ENCODE measurements around the gene HNRNPH2.
A peak's percentile ranks its signal among the peaks of the same experiment; 100 is the strongest.

The HNRNPH2 gene, protein sequence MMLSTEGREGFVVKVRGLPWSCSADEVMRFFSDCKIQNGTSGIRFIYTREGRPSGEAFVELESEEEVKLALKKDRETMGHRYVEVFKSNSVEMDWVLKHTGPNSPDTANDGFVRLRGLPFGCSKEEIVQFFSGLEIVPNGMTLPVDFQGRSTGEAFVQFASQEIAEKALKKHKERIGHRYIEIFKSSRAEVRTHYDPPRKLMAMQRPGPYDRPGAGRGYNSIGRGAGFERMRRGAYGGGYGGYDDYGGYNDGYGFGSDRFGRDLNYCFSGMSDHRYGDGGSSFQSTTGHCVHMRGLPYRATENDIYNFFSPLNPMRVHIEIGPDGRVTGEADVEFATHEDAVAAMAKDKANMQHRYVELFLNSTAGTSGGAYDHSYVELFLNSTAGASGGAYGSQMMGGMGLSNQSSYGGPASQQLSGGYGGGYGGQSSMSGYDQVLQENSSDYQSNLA

DNA sequence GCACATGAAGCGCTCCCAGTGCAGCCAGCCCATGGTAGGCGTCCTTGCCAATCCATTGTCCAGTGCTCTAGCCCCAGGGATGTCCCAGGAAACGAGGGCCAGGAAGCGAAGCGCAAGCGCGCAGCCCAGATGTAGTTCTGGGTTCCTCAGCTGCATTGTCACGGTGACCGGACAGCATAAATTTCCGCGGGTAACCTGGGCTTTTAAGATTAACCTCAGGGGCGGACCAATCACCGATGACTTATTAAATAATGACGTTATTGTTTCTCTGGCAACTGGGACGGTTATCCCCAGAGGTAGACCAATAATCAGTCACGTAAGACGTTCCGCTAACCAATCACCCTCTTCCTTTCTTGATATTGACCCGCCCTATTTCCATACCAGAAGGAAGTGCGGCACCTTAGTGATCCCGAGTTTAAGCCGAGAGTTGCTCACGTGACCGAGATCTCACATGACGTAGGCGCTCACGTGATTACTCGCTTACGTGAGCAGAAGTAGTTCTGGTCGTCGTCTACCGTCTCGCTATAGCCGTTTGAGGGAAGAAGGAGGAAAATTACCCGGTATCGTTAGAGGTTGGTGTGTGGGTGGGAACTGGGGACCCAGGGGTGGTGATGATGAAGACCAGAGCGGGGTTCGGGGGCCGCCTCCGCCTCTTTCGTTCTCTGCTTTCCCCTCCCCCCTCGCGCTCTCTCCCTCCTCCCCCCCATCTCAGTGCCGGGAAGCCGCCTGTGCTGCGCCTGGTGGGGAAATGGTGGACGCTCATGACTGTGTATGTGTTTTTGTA, at the start of gene HNRNPH2, which contains the start of gene GLA:
Gene HNRNPH2, plus strand, starts transcription at position 475 of the 784 bp plus-strand sequence. CDS start 3,767 bp downstream, outside the sequence.
Gene GLA, minus strand, starts transcription at position 178 of the 784 bp plus-strand sequence. Its CDS starts 22 bp downstream, at position 156.
- DNase-seq, result peak; percentile 93 to 99 (median 99)

DNA sequence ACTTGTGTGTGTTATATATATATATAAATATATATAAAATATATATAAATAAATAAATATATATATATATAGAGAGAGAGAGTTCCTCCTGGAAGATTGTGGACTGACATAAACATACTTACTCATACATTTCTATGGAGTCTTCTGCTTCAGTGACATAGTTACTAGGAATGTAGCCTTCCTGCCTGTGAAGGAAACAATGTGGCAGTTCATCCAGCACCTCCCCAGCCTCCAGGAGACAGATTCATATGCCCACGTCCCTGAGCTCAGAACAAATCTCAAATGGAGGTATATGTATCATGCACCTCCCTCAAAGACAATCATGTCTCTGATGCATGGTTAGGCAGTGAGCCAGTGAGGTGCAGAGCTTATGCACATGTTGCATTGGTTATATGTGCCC, 48.1 kb upstream of the HNRNPH2 start:
- no peak for DNase-seq

DNA sequence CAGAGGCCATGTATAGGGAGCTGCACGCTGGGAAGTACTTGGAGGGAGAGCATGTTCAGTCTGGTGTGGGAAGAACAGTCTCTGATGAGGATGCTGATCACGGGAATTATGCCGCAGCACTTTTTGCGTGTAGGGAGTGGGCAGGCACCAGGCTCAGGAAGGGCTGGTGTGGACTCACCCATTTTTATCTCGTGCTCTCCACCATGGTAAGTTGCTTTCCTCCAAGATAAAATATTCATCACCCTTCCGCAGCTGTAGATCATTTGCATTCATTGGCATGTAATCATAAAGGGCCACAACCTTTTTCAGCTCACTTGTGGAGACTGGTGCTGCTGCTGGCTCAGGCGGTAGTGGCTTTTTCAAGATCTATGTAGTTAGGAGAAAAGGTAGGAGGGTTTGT, 47.6 kb upstream of the HNRNPH2 start:
- DNase-seq, result no peak

DNA sequence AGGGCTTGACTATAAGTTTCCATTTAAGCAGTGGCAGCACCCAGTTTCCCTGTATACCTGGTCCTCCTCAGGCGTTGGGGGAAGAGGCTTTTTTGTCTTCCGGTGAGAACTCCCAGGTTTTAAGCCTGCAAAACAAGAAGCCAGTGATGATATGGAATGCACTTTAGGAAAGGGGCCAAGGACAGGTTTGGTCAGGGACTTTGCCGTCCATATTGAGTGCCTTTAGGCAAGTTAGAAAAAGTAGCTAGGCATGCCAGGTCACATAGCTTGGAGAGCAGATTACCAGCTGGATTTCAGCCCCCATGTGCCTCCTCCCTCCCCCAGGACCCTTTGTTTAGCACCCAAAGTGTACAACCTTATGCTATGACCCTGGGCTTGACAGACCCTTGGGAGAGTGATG, 45.9 kb upstream of the HNRNPH2 start:
- DNase-seq, result no peak

DNA sequence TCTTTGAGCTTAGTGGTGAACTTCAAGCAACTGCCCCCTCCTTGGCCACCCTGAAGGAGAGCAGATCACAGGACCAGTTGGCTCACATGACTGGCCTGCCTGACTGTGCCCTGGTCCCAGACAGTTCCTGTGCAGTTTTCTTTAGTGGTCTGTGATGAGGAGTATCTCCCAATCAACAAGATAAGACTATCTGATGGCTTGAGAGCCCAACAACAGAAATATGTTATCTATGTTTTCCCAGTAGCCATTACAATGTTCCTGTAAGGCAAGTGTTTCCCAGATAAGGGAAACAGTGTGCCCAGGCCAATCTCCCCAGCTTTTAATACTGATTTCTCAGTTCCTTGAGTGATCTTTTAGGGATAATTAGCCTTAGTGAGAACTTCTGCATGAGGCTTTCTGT, 45.3 kb upstream of the HNRNPH2 start:
- DNase-seq, result no peak

DNA sequence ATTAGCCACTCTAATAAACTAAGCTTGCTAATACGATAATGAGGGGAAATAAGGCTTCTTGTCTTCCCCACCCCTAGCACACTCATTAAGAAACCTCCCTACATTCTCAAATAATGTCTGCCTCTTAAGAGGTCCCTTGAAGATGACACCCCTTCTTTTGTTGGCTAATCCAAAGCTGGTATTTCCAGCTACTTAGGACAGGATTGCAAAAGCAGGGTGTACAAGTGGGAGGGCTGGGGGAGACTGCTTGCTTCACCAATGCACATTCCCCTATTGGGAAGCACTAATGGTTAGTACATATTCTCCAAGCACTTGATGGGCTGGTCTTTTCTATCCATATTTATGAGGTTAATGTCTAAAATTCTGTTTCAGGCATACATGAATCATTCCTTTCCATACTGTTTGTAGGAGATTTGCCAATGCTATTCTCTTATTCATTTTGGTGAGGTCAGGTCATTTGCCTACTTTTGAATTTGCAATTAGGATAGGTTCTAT, 42.7 kb upstream of the HNRNPH2 start:
- no peak for DNase-seq

DNA sequence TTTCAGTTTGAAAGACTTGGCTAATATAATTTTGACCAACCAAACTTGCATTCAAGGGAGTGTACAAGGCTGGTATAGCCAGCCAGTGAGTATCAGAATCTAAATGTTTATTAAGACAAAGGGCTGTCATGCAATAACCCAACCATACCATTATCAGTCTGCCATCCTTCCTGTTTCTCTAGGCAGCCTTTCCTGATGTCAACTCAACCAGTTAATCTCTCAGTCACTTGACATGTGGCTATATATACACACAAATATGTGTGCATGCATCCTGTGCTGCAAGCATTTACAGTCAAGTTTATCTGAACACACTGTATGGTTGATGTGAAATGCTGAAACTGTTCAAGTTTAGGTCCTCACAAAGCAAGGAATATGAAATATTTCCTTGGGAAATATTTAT, 39.2 kb upstream of the HNRNPH2 start:
- DNase-seq, result no peak

DNA sequence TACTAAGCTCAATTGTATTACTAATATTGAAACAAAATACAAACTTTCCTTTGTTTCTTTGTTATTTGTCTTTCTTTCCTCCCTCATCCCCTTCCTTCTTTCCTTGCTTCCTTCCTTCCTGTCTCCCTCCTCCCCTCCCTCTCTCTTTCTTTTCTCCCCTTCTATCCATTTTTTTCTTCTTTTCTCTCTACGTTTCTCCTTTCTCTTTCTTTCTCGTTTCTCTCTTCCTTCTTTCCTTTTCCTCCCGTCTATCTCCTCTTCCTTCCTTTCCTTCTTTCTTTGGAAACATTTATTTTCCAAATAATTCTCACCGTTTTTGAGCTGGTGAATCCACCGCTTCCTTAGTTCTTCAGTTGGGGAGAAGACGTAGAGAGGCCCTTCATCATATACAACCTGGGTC, 38.3 kb upstream of the HNRNPH2 start:
- no peak for DNase-seq

DNA sequence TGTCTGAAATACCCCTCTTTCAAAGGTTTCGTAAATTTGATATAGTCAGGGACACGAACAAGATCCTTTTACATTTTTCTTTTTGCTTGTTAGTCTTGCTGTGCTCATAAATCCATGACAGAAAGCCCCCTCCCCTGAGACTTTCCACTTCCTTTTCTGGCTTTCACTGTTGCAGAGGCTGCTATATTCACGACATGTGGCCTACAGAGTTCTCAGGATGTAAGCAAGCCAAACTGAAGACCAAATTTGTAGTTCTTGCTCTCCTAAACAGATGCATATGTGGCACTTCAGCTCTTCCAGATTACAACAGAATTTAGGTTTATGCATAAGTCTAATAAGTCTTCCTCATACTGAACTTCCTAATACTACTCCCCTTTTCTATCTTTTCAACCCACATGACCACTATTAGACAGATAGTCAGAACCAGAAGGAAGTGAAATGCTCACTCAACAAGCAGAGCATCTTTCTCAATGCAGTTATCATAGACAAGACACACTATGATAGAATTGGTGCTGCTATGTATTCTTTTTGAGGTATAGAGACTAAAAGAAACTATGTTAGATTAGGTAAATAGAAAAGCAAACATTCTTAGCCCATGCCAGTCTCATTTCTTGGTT, 37.0 kb upstream of the HNRNPH2 start:
- DNase-seq, result no peak

DNA sequence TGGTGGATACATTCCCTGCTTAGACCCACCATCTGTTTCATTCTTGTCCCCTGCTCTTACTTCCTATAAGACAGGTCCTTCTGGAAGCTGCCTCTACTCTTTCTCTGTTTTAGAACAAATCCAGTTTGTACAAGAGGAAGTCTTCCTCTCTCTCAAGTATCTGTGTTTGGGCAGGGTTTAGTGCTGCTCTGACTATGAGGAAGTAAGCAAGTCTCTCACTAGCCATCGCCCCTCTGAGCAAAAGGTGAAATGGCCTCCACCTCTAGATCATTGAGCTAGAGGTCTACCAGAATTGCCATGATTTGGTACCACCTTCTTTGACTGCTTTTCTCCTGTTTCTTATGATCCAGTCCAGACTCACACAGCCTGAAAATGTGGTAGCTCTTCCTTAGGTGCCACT, 30.5 kb upstream of the HNRNPH2 start:
- DNase-seq, result no peak

DNA sequence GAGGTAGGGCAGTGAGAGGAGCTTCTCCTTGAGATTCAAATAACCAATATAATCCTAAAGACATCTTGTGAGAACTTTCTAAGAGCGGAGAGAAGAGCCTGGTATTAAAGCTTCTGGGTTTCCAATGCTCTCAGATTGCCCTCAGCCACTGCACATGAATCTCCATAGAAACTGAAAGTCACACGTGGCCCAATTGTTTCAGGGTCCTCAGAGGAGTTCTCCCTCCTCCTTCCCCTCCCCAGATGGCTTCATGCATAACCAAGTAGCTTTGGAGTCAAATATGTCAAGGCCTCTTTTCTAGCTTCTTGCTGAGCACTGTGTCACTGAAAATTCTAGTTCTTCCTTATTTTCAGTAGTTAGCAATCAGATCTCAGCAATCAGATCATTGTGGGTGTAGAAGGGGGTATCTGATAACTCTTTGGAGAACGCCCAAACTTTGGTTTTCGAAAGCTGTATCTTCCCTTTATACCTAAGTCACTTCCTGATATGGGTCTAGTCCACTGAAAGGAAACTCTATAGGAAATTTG, 24.3 kb upstream of the HNRNPH2 start:
- no peak for DNase-seq

DNA sequence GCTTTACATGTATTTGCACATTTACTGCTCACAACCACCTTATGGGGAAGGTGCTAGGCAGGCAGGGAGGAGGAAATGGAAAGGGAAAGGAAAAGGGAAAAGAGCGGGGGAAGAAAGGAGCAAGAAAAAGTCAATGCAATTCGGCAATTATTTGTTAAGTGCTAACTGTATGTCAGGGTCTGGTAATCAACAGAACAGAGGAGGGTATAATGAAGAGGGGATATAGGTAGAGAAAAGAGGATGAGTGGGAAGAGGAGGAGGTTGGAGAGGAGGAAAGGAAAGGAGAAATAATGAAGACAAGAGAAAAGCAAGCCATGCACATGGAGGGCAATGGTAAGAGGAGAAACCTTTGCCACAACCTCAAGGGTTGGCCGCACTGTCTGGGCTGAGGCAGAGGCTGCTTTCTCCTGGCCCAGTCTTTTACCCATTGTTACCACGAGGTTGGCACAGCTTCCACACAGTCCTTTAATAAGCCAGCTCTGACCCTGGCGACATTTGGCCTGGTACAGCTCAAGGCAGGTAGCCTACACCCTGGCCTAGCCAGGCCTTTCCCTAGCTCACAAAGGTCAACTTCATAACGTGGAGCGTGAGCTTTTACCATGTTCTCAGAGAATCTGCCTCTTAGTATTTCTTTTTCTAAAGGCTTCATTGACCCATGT, 22.9 kb upstream of the HNRNPH2 start:
- DNase-seq, result no peak

DNA sequence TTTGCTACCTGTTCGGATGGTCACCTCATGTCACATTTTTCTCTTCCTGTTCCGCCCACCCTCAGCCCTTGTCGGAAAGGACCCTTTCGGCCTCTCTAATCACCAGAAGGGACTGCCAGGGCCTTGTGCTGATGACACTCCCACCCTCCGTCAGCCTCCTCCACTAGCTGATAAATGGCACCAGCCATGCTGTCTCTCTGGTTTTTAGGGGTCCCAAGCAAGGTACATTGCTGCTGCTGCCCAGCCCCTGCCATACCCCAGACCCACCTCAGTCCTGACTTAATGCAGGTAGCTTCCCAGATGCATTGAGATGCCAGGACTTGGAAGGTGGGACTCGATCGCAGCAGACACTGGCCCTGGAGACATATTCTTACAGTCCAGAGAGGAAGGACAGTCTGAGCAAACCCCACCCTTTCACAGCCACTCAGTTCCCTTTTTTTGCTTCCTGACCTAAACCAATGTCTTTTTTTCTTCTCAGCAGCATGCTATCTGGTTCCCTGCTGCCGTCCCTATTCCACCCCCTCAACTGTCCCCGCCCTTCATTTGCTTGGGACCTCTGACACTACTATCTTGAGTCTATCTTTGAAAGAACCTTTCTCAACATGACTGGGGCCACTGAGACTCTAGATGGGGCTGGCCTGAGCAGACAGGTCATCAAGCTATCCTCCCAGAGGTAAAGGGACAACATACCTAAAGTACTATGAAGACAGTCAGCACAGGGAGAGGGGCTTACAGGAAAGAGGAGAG, 22.1 kb upstream of the HNRNPH2 start, which contains the start of gene BTK:
Gene BTK, minus strand, starts transcription at position 397 of the 747 bp plus-strand sequence. CDS start 10,907 bp downstream, outside the sequence.
- DNase-seq, result no peak

DNA sequence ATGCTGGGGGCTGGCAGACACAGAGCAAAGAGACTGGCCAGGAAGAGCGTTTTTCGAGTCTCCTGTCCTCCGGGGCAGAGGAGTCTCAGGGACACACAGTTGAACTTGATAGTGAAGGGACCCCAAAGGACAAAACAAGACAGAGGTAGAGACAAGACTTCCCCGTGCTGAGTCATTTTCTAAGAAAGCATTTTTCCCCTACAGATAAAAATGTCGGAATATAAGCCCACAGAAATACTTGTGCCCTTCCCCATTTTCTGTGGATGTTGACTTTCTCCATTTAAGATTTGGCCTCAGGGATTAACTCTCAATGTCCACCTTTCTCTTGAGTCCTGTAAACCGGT, 21.5 kb upstream of the HNRNPH2 start:
- DNase-seq, result no peak

DNA sequence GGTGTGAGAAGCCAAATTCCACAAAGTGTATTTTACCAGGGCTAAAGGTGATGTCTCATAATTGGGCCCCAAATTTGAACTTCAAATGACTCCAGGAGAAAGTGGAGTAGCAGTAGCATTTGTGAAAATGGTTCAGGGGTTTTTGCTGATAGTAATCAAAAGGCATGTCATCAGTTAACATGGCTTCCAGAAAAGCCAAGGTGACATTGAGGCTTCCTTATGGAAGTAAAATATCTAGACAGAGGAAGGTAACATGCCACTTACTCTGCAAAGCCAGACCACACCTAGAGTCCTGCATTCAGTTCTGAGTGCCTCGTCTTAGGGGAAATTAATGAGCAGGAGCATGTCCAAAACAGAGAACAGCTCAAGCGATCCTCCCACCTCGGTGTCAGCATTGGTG, 19.4 kb upstream of the HNRNPH2 start:
- DNase-seq, result no peak

DNA sequence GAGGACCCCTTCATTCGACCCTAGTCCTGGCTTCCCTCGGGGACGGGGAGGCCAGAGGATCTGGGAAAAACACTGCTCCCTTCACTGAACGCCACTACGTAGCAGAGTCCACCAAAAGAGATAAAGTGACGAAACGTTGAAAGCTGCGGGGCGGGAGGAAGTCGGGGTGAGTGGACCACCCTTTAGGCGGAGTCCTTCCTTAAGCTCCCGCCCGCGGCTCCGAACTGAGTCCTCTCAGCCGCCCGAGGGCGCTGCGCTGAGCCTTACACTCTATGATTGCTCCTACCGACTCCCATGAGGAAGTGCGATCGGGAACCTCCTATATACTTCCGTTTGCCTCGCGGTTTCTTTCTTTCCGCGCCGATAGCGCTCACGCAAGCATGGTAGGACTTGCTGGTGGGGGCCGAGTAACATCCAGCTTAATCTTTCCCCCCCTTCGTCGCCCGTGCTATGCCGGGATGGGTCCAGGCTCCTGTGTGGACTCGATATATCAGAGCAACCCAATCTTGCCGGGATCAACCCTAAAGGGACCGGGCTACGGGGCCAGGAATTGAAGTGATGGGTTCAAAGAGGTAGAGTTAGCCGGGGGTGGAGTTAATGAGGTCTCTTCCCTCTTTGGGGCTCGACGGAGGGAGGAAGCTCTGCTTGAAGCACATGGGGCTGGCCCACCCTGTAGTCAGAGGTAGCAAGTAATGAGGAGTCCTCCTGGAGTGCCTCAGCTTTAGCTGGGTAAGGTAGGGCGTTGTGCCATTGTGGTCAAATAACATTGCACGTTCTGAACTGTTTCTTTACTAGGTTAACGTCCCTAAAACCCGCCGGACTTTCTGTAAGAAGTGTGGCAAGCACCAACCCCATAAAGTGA, 17.1 kb upstream of the HNRNPH2 start, which contains the start of gene RPL36A:
Gene RPL36A, plus strand, starts transcription at position 348 of the 862 bp plus-strand sequence. Its CDS starts 33 bp downstream, at position 381.
- DNase-seq, result peak; percentile 84 to 93 (median 91)

DNA sequence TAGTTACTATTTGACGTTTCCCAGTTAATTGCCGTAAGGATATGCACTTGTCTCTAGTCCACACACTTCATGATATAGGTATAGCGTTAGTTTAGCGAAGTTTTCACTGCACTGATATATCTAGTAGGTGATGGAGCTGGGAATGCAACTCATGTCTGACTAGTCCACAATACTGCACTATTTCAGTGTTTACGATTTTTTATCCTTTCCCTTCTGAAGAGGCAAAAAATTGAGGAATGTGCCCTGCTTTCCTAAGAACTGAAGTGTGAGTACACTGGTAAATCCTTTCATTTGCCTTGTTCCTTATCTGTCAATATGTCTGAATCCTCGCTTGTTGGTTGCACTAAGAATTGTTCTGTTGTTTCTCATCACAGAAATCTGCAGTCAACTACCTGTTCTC, 16.2 kb upstream of the HNRNPH2 start:
- no peak for DNase-seq

DNA sequence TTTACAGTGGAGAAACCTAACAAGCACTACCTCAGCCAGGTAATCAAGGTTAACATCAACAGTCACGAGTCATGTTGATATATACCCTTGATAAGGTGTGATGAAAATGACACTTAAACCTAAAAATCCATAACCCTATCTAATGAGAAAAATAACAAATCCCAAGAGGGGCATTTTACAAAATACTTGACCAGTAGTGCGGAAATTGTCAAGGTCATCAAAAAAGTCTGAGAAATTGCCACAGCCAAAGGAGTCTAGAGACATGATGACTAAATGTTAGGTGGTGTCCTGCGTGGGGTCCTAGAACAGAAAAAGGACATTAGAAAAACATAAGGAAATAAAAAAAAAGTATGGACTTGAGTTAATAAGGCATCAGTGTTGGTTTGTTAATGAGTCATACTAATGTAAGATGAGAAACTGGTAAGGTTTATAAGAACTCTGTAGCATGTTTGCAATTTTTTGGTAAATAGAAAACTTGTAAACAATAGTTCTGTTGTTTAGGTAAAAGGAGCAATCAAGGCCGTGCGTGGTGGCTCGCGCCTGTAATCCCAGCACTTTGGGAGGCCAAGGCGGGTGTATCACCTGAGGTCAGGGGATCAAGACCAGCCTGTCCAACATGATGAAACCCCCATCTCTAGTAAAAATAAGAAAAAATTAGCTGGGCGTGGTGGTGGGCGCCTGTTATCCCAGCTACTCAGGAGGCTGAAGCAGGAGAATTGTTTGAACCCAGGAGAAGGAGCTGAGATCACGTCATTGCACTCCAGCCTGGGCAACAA, 14.3 kb upstream of the HNRNPH2 start:
- no peak for DNase-seq

DNA sequence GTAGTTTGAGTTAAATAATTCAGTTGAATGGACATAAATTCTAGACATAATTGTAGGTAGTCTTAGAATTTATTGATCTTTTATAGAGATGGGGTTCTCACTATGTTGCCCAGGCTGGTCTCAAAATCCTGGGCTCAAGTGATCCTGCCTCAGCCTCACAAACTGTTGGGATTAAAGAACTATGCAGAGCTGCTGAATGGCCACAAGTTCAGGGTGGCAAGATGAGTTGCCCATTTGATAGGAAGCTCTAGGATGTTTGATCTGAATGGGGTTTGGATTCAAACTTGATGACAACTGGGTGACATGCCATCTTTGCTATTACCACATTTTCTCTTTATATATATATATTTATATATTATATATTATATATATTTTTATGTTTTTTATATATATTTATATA, 13.7 kb upstream of the HNRNPH2 start:
- no peak for DNase-seq

DNA sequence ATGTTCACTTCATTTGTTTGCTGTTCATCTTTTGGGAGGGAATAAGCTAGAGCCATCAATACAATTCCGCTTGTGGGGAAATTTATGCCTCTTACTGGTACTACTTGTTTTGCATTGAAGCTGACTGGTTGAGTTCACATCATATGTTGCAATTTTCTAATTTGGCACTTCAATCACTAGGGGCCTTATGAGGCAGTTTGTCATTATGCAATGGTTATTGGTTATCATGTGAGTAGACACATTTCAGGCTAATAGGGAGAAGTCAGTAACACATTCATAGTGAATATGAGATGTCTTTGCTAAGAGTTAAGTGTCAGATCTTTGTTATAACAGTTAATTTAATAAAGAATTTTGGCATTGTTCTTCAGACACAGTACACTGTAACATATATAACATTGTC, 12.2 kb upstream of the HNRNPH2 start:
- DNase-seq, result no peak
